Duodenal mucosa (tissue), 2 donors: ENCODE results near the gene RFPL1.

Experiments
- H3K27ac ChIP-seq: one replicate; pipeline ENCODE4 v1.7.0; 2013; ENCODE audit warnings: low read depth, low read length
- H3K27me3 ChIP-seq, 2 donors: one replicate each; pipeline ENCODE4 v1.7.0; 2013; ENCODE audit warnings: low read length in 2 of 2, control low read depth in 1 of 2; ENCODE audit not compliant: insufficient read depth in 2 of 2, control insufficient read depth in 1 of 2
- H3K36me3 ChIP-seq, 2 donors: one replicate each; pipeline ENCODE4 v1.7.0; 2013; ENCODE audit warnings: low read length in 2 of 2, control low read depth in 1 of 2; ENCODE audit not compliant: insufficient read depth in 2 of 2, control insufficient read depth in 1 of 2
- H3K4me1 ChIP-seq, 2 donors: one replicate each; pipeline ENCODE4 v1.7.0; 2013; ENCODE audit warnings: low read length in 2 of 2, control low read depth in 1 of 2; ENCODE audit not compliant: insufficient read depth in 2 of 2, control insufficient read depth in 1 of 2
- H3K4me3 ChIP-seq, 2 donors: one replicate each; pipeline ENCODE4 v1.7.0; 2013; ENCODE audit warnings: low read length in 2 of 2, low read depth in 1 of 2
- H3K9ac ChIP-seq, 2 donors: one replicate each; pipeline ENCODE4 v1.7.0; 2013; ENCODE audit warnings: low read length in 2 of 2, low read depth in 1 of 2
- H3K9me3 ChIP-seq, 2 donors: one replicate each; pipeline ENCODE4 v1.7.0; 2013; ENCODE audit warnings: low read length in 2 of 2, control low read depth in 1 of 2; ENCODE audit not compliant: control insufficient read depth in 1 of 2

The RFPL1 gene

GRCh38 chr22:29456211-29456671, 17.9 kb downstream of the RFPL1 start:
- Histone ChIP-seq H3K4me3 (no peak overlapping the region), H3K36me3 (no peaks in the 10 kb centered on the region), H3K9me3 (no peaks in the 10 kb centered on the region), H3K4me1 (no peaks in the 10 kb centered on the region), H3K27ac (no peak overlapping the region), H3K9ac (no peak overlapping the region), H3K27me3 (no peaks in the 10 kb centered on the region)

GRCh38 chr22:29457730-29458129, 19.3 kb downstream of the RFPL1 start:
- Histone ChIP-seq H3K4me3 (no peak overlapping the region), H3K27ac (no peak overlapping the region), H3K9me3 (no peaks in the 10 kb centered on the region), H3K9ac (no peak overlapping the region), H3K36me3 (no peaks in the 10 kb centered on the region), H3K27me3 (no peaks in the 10 kb centered on the region), H3K4me1 (no peaks in the 10 kb centered on the region)

GRCh38 chr22:29458551-29458950, 20.2 kb downstream of the RFPL1 start:
- H3K36me3 ChIP-seq, result no peaks in the 10 kb centered on the region
- H3K9ac ChIP-seq, result no peak overlapping the region
- no peak overlapping the region for H3K27ac ChIP-seq
- no peaks in the 10 kb centered on the region for H3K4me1 ChIP-seq
- no peak overlapping the region for H3K4me3 ChIP-seq
- H3K9me3 ChIP-seq, result no peaks in the 10 kb centered on the region
- no peaks in the 10 kb centered on the region for H3K27me3 ChIP-seq

- Histone ChIP-seq H3K9me3 (no peaks in the 10 kb centered on the region), H3K27me3 (no peaks in the 10 kb centered on the region), H3K4me1 (no peaks in the 10 kb centered on the region), H3K4me3 (no peak overlapping the region), H3K36me3 (no peaks in the 10 kb centered on the region), H3K27ac (no peak overlapping the region), H3K9ac (no peak overlapping the region)
Measured at GRCh38 chr22:29459773-29460172, 21.4 kb downstream of the RFPL1 start.

- no peak overlapping the region for H3K27ac ChIP-seq
- no peaks in the 10 kb centered on the region for H3K4me1 ChIP-seq
- no peak overlapping the region for H3K9ac ChIP-seq
Measured at GRCh38 chr22:29461263-29461662, 22.9 kb downstream of the RFPL1 start.

GRCh38 chr22:29463629-29464028, 25.2 kb downstream of the RFPL1 start:
- Histone ChIP-seq H3K36me3 (no peaks in the 10 kb centered on the region), H3K4me1 (no peaks in the 10 kb centered on the region), H3K9me3 (no peaks in the 10 kb centered on the region), H3K4me3 (no peak overlapping the region), H3K27me3 (no peaks in the 10 kb centered on the region), H3K27ac (no peak overlapping the region), H3K9ac (no peak overlapping the region)

More at GRCh38 chr22:29461263-29461662, 22.9 kb downstream of the RFPL1 start:
- Histone ChIP-seq H3K9me3 (no peaks in the 10 kb centered on the region), H3K4me3 (no peak overlapping the region), H3K27me3 (no peaks in the 10 kb centered on the region), H3K36me3 (no peaks in the 10 kb centered on the region)

- Histone ChIP-seq H3K27ac (no peak overlapping the region), H3K9ac (no peak overlapping the region), H3K9me3 (no peaks in the 10 kb centered on the region), H3K36me3 (no peaks in the 10 kb centered on the region), H3K27me3 (peaks cover 3% of the 10 kb centered on the region in 2 donors), H3K4me3 (no peak overlapping the region), H3K4me1 (no peaks in the 10 kb centered on the region)
Measured at GRCh38 chr22:29464581-29464980, 26.2 kb downstream of the RFPL1 start.

- no peak overlapping the region for H3K9ac ChIP-seq
- peaks cover 10 to 11% of the 10 kb centered on the region in 2 donors for H3K27me3 ChIP-seq
- H3K36me3 ChIP-seq, result no peaks in the 10 kb centered on the region
- peak overlapping the region in 1 of 2 donors; percentile 41 for H3K4me3 ChIP-seq
- H3K4me1 ChIP-seq, result no peaks in the 10 kb centered on the region
- H3K9me3 ChIP-seq, result no peaks in the 10 kb centered on the region
- no peak overlapping the region for H3K27ac ChIP-seq
Measured at GRCh38 chr22:29469755-29470154, 31.4 kb downstream of the RFPL1 start.

GRCh38 chr22:29470159-29470855, 31.9 kb downstream of the RFPL1 start:
- Histone ChIP-seq H3K36me3 (no peaks in the 10 kb centered on the region), H3K27ac (no peak overlapping the region), H3K9me3 (no peaks in the 10 kb centered on the region), H3K4me1 (no peaks in the 10 kb centered on the region), H3K9ac (no peak overlapping the region), H3K4me3 (peak overlapping the region in 1 of 2 donors; percentile 41), H3K27me3 (peaks cover 10 to 11% of the 10 kb centered on the region in 2 donors)

- no peaks in the 10 kb centered on the region for H3K9me3 ChIP-seq
- no peak overlapping the region for H3K27ac ChIP-seq
- H3K4me1 ChIP-seq, result no peaks in the 10 kb centered on the region
- H3K9ac ChIP-seq, result no peak overlapping the region
- peaks cover 15% of the 10 kb centered on the region in 2 donors for H3K27me3 ChIP-seq
- no peak overlapping the region for H3K4me3 ChIP-seq
- H3K36me3 ChIP-seq, result no peaks in the 10 kb centered on the region
Measured at GRCh38 chr22:29473001-29473400, 34.6 kb downstream of the RFPL1 start.
